ENCODE data around the gene CPEB4. TPM values are rescaled to one million over a fixed set of nuclear protein-coding genes. Genes with fewer than 3 reads are reported as not detected.

The CPEB4 gene
- total and polyA plus RNA-seq, 2 of the 4 experiments (the other 2 are of a cell fraction) = 7.8 to 22.6 TPM

GRCh38 chr5:173843794-173844193 lies 44.4 kb upstream of the CPEB4 start:
- dilution Hi-C loops (cut with HindIII; ENCODE audit: low sequenced_read_pairs, unreplicated experiment) = no loop called here
- no peak for ATAC-seq (ENCODE audit: low read depth)
- intact Hi-C loops (cut with micrococcal nuclease) = no loop called here
- H2AK9ac ChIP-seq (replicated peaks; ENCODE audit: low read depth, low read length, poor library complexity) = no peak overlapping the region
- H3K79me1 ChIP-seq (ENCODE audit: low read depth in 1 of 2, low read length in 2 of 2) = no peaks in the 10 kb centered on the region
- no peak overlapping the region for H3K4ac ChIP-seq (ENCODE audit: low read depth, low read length)
- no peak overlapping the region for H2BK120ac ChIP-seq (ENCODE audit: low read depth, low read length)
- H3K9ac ChIP-seq (ENCODE audit: low read depth, low read length) = no peak overlapping the region
- CTCF ChIA-PET = no interaction called here
- no peak overlapping the region for H4K91ac ChIP-seq (ENCODE audit: insufficient read depth, low read depth, low read length)
- no TSS peak for BruUV-seq (replicated peaks)
- H4K5ac ChIP-seq (ENCODE audit: low read depth, low read length) = no peak overlapping the region
- no peak overlapping the region for H4K8ac ChIP-seq (ENCODE audit: low read depth in 2 of 2, low read length in 2 of 2)
- no peaks in the 10 kb centered on the region for H3K36me3 ChIP-seq (ENCODE audit: control insufficient read depth, insufficient read depth, low read length)
- H2AK5ac ChIP-seq (ENCODE audit: low read depth, low read length) = no peak overlapping the region
- DNase-seq = no peak
- H3K4me1 ChIP-seq (ENCODE audit: control insufficient read depth, insufficient read depth, low read length) = no peaks in the 10 kb centered on the region
- no peak overlapping the region for H2BK20ac ChIP-seq (ENCODE audit: low read depth, low read length)
- in situ Hi-C loops (cut with MboI; ENCODE audit: low sequenced_read_pairs) = no loop called here
- no peak overlapping the region for H3K18ac ChIP-seq (ENCODE audit: low read depth, low read length)
- no peaks in the 10 kb centered on the region for H3K9me1 ChIP-seq (ENCODE audit: insufficient read depth, low read length)
- no peak overlapping the region for H3K56ac ChIP-seq (ENCODE audit: extremely low read depth, insufficient read depth, low read length)
- H2AFZ ChIP-seq (replicated peaks; ENCODE audit: low read length, poor library complexity) = no peak overlapping the region
- H3K14ac ChIP-seq (replicated peaks; ENCODE audit: low read depth, low read length) = no peak overlapping the region
- peaks cover 6% of the 10 kb centered on the region for H3K9me3 ChIP-seq (ENCODE audit: control insufficient read depth, insufficient read depth, low read length)
- WGBS, 2 experiments (ENCODE audit: extremely low coverage in 2 of 2, insufficient read length in 1 of 2) = no CpG with 5 or more reads among the region's 3 CpGs
- POLR2A ChIA-PET (ENCODE audit: unreplicated experiment) = interaction anchor here (0.6 kb wide), 1 partner anchor 49 kb away, joined by 3 read pairs; no protein-coding TSS in a partner anchor
- no peak overlapping the region for H3K23ac ChIP-seq (ENCODE audit: low read depth, low read length)
- H2BK5ac ChIP-seq (ENCODE audit: low read depth, low read length, poor library complexity, severe bottlenecking) = no peak overlapping the region
- no peak overlapping the region for H3K4me2 ChIP-seq (ENCODE audit: low read depth, low read length)
- H3K27ac ChIP-seq (ENCODE audit: insufficient read depth, low read length) = no peak overlapping the region
- no peak overlapping the region for H3K4me3 ChIP-seq (ENCODE audit: insufficient read depth, low read depth, low read length)
- H2BK15ac ChIP-seq (ENCODE audit: low read depth, low read length) = no peak overlapping the region
- H4K20me1 ChIP-seq (ENCODE audit: insufficient read depth, low read length) = no peaks in the 10 kb centered on the region
- H3K27me3 ChIP-seq (ENCODE audit: control insufficient read depth, insufficient read depth, low read length) = peaks cover 6% of the 10 kb centered on the region
- TF ChIP-seq MAZ (IDR thresholded peaks at IDR 0.05; ENCODE audit: borderline replicate concordance, low read depth, low read length) (no peak), MAFK (IDR thresholded peaks at IDR 0.05; ENCODE audit: low read depth, low read length) (no peak), RAD21 (IDR thresholded peaks at IDR 0.05; ENCODE audit: low read length) (no peak), NFE2L2 (IDR thresholded peaks at IDR 0.05; ENCODE audit: low read depth, low read length) (no peak), CHD1 (IDR thresholded peaks at IDR 0.05; ENCODE audit: low read depth, low read length) (no peak), RFX5 (IDR thresholded peaks at IDR 0.05; ENCODE audit: low read depth, low read length) (no peak), CEBPB (IDR thresholded peaks at IDR 0.05; ENCODE audit: low read depth, low read length) (no peak), POLR2A (IDR thresholded peaks at IDR 0.05; ENCODE audit: low read depth, low read length) (no peak), SMC3 (IDR thresholded peaks at IDR 0.05; ENCODE audit: low read depth, low read length) (no peak)
- TF ChIP-seq, protein P1, sequence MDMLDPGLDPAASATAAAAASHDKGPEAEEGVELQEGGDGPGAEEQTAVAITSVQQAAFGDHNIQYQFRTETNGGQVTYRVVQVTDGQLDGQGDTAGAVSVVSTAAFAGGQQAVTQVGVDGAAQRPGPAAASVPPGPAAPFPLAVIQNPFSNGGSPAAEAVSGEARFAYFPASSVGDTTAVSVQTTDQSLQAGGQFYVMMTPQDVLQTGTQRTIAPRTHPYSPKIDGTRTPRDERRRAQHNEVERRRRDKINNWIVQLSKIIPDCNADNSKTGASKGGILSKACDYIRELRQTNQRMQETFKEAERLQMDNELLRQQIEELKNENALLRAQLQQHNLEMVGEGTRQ (IDR thresholded peaks at IDR 0.05; ENCODE audit: low read depth, low read length) = no peak
- TF ChIP-seq, protein P2, sequence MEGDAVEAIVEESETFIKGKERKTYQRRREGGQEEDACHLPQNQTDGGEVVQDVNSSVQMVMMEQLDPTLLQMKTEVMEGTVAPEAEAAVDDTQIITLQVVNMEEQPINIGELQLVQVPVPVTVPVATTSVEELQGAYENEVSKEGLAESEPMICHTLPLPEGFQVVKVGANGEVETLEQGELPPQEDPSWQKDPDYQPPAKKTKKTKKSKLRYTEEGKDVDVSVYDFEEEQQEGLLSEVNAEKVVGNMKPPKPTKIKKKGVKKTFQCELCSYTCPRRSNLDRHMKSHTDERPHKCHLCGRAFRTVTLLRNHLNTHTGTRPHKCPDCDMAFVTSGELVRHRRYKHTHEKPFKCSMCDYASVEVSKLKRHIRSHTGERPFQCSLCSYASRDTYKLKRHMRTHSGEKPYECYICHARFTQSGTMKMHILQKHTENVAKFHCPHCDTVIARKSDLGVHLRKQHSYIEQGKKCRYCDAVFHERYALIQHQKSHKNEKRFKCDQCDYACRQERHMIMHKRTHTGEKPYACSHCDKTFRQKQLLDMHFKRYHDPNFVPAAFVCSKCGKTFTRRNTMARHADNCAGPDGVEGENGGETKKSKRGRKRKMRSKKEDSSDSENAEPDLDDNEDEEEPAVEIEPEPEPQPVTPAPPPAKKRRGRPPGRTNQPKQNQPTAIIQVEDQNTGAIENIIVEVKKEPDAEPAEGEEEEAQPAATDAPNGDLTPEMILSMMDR (conservative IDR thresholded peaks at IDR 0.05; ENCODE audit: low read depth, low read length) = no peak

Measured in IMR-90 (cell line).